Right ventricle myocardium inferior (tissue), 1 donor: ENCODE results near the gene CMTR1. TPM values are rescaled to one million over a fixed set of nuclear protein-coding genes. Genes with fewer than 3 reads are reported as not detected.
"Not testable (repeated sequence)": the region's sequence is repeated elsewhere in the genome, so short reads cannot be mapped to it uniquely, and the experiment has no call there.

Source experiments
- ATAC-seq: fragments of 200-7000 bp; cut with Tn5 transposase; one replicate; pipeline ENCODE4 v1.9.1; 2020; ENCODE audit warnings: mild to moderate bottlenecking, moderate library complexity
- DNase-seq: peaks from one replicate; pipeline ENCODE4 v3.0.0; 2021; ENCODE audit errors: missing footprints
- intact Hi-C: fragments of 100-400 bp; cut with DNase I; formaldehyde crosslinking; loops from one replicate; pipeline ENCODE4 v1.11.0; 2022
- long read RNA-seq: library from polyadenylated mRNA; unstranded; transcript quantifications from one replicate; pipeline ENCODE4 v2.0.0, GENCODE V29; 2021
- total RNA-seq: library from RNA; stranded (reverse); fragmentation: NEBNext Ultra II Directional; extraction: Animal tissue kit (Norgen Biotek cat#: 25700); gene quantifications from one replicate; pipeline ENCODE4 v1.2.1, GENCODE V29; 2021
- donor health status: DM: no; HTN: yes; CAD: no; lungs with severe emphysema.

Gene CMTR1, protein sequence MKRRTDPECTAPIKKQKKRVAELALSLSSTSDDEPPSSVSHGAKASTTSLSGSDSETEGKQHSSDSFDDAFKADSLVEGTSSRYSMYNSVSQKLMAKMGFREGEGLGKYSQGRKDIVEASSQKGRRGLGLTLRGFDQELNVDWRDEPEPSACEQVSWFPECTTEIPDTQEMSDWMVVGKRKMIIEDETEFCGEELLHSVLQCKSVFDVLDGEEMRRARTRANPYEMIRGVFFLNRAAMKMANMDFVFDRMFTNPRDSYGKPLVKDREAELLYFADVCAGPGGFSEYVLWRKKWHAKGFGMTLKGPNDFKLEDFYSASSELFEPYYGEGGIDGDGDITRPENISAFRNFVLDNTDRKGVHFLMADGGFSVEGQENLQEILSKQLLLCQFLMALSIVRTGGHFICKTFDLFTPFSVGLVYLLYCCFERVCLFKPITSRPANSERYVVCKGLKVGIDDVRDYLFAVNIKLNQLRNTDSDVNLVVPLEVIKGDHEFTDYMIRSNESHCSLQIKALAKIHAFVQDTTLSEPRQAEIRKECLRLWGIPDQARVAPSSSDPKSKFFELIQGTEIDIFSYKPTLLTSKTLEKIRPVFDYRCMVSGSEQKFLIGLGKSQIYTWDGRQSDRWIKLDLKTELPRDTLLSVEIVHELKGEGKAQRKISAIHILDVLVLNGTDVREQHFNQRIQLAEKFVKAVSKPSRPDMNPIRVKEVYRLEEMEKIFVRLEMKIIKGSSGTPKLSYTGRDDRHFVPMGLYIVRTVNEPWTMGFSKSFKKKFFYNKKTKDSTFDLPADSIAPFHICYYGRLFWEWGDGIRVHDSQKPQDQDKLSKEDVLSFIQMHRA
- 29.3 TPM for total RNA-seq
- long read RNA-seq, full-length matches to known transcripts = 7 of 12 reads
- long read RNA-seq, partial matches to known transcripts = 2 of 12 reads
- long read RNA-seq, other reads (novel, unspliced or antisense) = 3 of 12 reads

DNA sequence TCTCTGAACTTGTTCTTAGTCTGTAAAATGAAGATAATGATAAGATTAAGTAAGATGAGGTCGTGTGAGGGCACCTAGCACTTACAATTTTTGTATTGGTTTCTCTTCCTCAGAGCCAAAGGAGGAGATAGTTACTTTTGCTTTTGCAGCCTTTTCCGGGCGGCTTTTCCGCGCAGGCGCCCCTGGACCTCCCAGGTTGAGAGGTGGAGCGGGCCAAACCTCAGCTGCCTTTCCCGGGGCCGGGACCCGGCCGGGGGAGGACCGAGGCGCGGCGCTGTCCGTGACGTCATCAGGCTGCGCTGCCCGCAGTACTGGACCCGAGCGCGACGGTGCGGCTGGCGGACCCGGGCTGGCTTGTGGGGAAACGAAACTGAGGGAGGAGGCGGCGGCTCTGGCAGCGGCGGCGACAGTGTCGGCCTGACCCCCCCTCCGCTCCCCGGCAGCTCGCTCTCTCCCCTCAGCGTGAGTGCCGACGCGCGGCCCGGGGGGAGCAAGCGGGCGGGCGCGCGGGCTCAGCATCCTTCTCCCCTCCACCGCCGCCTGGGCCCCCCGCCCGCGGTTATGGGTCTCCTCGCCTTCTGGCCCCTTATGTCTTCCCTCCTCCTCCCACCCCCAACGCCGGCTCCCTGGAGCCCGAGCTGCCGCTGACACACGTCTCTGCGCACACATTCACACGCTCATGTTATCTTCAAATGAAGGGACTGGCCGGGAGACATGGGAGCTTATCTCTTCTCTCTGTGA lies at the start of gene CMTR1:
CMTR1 (plus strand) TSS at position 306 of the 741 bp plus-strand sequence. CDS start 2,409 bp downstream, outside the sequence.
- intact Hi-C loops = no loop called here
- ATAC-seq (peak; percentile 99), DNase-seq (peak; percentile 98)

DNA sequence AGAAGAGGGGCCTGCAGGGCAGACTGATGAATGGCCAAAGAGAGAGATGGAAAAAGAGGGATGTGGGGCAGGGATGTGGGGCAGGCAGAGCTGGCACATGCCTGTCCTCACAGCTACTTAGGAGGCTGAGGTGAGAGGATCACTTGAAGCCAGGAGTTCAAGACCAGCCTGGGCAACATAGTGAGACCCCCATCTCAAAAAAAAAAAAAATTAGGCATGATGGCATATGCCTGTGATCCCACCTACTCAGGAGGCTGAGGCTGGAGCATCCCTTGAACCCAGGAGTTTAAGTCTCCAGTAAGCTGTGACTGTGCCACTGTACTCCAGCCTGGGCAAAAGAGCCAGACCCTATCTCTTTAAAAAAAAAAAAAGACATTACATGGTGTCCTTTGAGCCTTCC lies 44.4 kb upstream of the CMTR1 start:
- DNase-seq = no peak
- intact Hi-C loops = no loop called here
- ATAC-seq = no peak

DNA sequence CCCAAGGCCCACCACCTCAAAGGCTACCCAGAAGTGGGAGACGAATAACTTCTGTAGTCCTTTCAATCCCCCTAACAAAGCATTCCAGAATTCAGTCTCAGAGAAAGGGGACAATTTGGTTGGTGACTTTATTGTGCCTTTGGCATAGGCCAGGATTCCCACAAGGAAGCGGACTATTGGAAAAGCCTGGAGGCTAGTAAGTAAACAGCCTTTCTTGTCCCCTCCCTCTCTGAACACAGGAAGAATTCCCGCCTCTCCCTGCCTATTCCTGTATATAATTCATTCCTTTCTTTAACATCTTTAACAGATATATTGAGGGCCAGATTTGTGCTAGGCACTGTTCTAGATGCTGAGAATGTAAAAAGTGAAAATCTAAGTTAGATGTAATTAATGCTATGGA lies 43.2 kb upstream of the CMTR1 start:
- intact Hi-C loops = no loop called here
- no peak for DNase-seq

DNA sequence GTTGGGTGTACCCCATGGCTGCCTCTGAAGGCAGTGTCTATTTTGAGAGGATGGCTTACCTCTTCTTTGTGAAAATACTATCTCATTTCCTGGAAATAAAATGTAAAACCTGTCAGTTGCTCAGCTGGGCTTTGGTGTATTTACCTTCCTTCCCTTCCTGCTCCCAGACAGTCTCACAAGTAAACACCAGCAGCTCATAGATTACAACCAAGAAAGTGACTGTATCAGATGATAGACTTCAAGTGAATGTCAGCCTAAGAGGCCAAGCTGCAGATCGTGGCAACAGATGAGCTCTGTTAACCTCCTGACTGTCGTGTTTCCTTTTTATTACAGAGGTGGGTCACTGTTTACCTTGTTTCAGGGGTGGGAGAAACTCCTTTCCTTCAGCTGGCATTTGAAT lies 41.9 kb upstream of the CMTR1 start:
- ATAC-seq = no peak
- DNase-seq = no peak
- intact Hi-C loops = no loop called here

More for the DNA sequence above, 43.2 kb upstream of the CMTR1 start:
- no peak for ATAC-seq

DNA sequence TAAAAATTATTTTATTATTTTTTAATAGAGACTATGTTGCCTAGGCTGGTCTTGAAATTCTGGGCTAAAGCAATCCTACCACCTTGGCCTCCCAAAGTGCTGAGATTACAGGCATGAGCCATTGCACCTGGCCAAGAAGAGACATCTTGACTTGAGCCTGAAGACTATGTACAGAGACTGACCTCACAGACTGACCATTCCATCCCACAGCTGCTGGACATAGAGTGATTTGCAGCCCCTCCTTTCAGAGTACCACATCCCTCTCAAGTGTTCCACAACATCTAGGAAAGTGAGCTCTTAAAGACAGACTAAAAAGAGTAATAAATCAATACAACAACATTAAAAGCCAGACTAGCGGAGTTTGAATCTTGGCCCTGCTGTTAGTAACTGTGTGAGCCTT lies 40.2 kb upstream of the CMTR1 start:
- DNase-seq (no peak), ATAC-seq (no peak)
- intact Hi-C loops = no loop called here

DNA sequence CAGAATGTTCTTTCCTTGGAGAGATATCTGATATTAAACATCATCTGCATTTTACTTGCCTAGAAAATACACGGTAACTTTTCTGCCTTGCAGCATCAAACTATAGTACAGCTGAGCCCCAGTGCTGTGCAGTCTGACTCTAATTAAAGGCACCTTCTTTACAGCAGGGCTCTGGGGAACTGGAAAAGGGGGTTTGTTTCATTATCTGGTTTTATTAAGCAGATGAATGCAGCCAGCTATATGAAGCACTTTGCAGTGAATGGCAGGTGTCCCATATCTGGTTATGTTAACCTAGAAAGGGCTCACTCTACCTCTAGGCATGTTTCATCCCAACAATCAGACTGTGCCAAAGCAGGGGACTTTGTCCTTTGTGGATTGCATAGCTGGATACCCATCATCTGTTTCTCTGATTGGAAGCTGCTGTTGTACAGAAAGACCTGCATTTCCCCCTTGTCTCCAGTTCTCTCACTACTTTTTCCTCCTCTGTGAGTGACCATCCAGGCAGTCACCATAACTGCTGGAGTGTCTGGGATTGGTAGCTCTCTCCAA lies 39.6 kb upstream of the CMTR1 start:
- DNase-seq = no peak
- no peak for ATAC-seq
- intact Hi-C loops = no loop called here

DNA sequence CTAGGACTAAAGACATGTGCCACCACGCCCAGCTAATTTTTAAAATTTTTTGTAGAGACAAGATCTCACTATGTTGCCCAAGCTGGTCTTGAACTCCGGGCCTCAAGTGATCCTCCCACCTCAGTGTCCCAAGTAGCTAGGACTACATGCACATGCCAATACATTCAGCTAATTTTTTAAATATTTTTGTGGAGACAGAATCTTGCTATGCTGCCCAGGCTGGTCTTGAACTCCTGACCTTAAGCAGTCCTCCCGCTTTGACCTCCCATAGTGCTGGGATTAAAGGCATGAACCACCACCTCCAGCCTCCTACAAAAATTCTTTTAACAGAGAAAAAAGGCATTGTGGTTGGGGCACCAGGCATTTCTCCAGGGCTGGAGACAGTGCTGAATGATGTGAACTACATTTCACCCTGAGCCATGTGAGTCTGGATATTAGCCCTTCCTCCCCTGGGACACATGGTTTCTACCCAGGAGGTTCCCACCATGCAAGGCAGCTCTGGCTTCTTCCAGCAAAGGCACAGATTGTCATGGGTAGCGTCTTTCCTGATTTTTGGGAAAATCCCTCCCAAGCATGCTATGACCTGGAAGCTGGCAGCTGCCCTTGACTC lies 36.3 kb upstream of the CMTR1 start:
- no peak for ATAC-seq
- intact Hi-C loops = no loop called here
- no peak for DNase-seq

DNA sequence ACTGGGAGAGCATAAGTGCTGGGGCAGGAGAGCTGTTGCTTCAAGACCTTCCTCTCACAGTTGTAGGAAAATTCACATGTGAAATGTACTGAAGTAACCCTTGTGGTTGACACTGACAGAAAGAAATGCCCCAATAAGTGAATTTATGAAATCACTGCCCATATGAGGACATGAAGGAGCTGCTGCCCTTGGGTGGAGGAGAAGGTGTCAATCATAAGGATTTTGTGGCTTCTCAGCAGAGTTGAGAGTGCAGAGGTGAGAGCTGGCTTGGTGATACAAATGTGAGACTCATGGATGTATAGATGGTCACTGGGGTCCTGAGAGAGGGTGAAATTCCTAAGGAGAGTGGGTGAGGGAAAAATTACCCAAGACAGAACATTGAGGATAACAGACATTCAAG lies 33.9 kb upstream of the CMTR1 start:
- intact Hi-C loops = no loop called here
- ATAC-seq = no peak
- no peak for DNase-seq

DNA sequence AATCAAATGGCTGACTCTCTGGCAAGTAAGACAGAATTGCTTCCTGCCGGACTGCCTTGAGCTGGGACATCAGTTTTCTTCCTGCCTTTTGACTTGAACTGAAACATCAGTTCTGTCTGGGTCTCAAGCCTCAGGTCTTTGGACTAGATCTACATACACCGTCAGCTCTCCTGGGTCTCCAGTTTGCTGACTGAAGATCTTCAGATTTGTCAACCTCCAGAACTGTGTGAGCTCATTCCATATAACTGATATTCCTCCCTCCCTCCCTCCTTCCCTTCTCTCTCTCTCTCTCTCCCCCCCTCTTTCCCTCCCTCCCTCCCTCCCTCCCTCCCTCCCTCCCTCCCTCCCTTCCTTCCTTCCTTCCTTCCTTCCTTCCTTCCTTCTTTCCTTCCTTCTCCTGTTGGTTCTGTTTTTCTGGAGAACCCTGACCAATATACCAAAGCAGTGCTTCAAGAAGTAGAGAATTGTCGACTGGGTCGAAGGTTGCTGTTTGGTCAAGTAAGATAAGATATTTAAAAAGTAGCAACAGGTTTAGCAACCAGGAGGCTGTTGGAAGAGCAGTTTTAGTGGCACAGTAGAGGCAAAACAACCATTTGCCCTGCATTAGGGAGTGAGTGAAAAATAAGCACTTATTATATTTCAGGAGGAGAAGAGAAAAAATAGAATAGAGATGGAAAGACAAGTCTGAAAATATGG lies 33.1 kb upstream of the CMTR1 start:
- intact Hi-C loops = no loop called here
- no peak for ATAC-seq

DNA sequence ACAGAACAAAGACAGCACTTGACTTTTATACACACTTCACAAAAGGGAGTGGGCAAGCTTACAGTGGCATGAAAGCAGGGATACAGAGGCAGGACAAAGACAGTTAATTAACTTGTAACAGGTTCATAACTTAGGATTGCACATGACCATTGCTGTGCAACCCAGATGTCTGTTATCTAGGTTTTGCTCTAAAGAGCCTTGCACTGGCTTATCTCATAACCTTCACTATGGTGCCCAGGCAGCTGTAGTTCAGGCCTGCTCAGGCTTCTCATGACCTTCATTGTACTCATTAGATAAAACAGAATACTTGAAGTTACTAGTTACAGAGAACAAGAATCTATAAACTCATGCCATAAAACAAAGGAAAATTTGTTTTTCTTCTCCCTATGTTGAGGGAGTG lies 31.4 kb upstream of the CMTR1 start:
- ATAC-seq, intact Hi-C loops, DNase-seq: not testable (repeated sequence)

More for the DNA sequence above, 33.1 kb upstream of the CMTR1 start:
- no peak for DNase-seq

DNA sequence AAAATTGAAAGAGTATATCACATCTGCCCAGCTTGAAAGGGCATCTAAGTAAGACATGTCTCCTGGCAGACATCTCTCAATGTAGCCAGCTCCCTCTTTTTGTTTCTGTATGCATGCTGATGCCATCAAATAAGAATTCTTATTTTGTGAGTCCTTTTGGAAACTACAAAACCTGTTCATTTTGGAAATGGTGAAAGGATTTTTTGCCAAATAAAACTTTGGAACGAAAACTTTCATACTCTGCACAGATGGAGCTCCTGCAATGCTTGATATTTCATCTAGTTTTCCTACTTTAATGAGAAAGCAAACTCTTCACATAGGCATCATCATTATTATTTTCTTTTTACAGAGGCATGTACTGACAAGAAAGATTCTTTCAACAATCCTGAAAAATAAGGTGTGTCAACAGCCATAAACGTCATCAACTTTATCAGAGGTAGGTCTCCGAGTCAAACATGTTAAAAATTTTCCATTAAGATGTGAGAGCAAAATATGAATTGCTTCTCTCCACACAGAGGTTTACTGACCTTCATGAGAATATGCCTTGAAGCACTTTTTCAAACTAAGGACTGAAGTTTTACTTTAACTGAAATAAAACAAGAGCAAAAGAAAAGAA lies 26.2 kb upstream of the CMTR1 start:
- ATAC-seq (no peak), DNase-seq (no peak)
- intact Hi-C loops = no loop called here

DNA sequence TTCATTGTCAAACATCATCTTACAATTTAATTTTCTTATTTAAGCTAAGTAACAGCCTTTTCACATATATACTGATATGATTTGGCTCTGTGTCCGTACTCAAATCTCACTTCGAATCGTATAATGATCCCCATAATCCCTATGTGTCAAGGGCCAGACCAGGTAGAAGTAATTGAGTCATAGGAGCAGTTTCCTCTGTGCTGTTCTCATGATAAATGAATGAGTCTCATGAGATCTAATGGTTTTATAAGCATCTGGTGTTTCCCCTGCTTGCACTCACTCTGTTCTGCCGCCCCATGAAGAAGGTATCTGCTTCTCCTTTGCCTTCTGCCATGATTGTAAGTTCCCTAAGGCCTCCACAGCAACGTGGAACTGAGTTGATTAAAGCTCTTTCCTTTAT lies 25.1 kb upstream of the CMTR1 start:
- intact Hi-C loops = no loop called here
- DNase-seq = no peak
- no peak for ATAC-seq

DNA sequence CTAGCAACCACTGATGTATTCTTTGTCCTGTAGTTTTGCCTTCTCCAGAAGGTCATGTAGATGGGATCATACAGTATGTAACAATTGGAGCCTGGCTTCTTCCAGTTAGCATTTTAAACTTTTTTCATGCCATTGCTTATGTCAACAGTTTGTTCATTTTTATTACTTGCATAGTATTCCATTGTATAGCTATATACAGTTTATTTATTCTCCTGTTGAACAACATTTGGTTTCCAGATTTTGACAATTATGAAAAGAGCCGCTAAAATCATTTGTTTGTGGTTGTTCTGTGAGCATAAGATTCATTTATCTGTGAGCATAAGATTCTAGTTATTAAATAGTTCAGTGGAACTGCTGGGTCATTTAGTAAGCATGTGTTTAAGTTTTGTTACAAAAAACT lies 23.5 kb upstream of the CMTR1 start:
- intact Hi-C loops = no loop called here
- ATAC-seq = no peak
- no peak for DNase-seq

DNA sequence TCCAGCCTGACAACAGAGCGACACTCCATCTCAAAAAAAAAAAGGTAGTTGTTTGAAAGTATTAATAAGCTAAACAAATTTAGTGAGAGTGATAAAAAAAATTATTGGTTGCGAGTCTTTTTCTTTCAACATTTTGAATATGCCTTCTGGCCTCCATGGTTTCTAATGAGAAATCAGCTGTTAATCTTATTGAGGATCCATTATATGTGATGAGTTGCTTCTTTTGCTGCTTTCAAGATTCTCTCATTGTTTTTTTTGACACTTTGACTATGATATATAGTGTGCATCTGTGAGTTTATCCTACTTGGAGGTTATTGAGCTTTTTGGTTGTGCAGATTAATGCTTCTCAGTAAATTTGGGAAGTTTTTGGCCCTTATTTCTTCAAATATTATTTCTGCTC lies 15.6 kb upstream of the CMTR1 start:
- ATAC-seq (no peak), DNase-seq (no peak)
- intact Hi-C loops = no loop called here

DNA sequence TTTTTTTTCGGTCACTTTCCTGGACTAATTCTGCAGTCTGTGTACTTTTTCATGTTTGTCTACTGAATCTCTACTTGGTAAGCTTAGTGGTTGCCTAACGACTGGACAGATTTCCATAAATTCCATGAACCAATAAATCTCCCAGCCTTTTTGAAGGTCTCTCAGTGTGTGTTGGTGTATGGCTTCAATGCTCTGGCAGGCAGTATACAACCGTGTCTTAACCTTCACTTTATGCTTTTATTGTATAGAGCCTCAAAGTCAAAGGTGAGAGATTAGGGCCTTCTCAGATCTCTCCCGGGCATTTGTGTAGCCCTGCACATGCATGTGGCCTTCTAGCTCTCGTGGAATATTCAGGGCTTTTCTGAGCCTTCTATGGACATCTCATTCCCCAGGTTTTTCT lies 14.3 kb upstream of the CMTR1 start:
- ATAC-seq (no peak), DNase-seq (no peak)
- intact Hi-C loops = no loop called here

DNA sequence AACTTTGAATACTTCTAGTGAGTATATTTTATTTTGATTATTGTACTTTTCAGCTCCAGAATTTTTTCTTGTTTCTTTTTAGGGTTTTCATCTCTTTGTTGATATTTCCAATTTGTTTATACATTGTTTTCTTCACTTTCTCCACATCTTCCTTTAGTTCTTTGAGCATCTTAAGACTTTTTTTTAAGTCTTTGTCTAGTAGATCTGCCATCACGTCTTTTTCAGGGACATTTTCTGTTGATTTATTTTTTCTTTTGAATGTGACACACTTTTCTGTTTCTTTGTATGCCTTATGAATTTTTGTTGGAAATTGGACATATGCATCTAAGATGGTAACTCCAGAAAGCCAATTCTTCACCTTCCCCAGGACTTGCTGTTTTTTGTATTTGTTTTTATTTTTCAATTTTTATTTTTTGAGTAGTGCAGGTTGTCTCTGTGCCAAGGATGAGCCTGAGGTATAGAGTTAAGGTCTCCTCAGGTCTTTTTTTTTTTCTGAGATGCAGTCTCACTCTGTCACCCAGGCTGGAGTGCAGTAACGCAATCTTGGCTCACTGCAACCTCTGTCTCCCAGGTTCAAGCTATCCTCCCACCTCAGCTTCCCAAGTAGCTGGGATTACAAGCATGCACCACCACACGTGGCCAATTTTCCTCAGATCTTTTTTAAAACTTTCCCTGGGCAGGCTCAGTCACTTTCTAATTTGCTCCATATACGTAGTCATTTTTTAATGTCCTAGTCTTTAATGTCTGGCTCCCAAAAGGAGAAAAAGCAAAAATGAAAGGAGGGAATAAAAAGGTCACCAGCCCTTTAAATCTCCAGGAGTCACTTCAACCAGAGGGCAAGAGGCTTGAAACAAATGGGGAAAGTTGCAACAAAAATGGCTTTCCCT lies 6.7 kb upstream of the CMTR1 start:
- intact Hi-C loops = no loop called here
- ATAC-seq (no peak), DNase-seq (no peak)
